Measurements from ENCODE around the gene SRGN.
"Not testable (repeated sequence)": the region's sequence is repeated elsewhere in the genome, so short reads cannot be mapped to it uniquely, and the experiment has no call there.

The SRGN gene, protein sequence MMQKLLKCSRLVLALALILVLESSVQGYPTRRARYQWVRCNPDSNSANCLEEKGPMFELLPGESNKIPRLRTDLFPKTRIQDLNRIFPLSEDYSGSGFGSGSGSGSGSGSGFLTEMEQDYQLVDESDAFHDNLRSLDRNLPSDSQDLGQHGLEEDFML

DNA sequence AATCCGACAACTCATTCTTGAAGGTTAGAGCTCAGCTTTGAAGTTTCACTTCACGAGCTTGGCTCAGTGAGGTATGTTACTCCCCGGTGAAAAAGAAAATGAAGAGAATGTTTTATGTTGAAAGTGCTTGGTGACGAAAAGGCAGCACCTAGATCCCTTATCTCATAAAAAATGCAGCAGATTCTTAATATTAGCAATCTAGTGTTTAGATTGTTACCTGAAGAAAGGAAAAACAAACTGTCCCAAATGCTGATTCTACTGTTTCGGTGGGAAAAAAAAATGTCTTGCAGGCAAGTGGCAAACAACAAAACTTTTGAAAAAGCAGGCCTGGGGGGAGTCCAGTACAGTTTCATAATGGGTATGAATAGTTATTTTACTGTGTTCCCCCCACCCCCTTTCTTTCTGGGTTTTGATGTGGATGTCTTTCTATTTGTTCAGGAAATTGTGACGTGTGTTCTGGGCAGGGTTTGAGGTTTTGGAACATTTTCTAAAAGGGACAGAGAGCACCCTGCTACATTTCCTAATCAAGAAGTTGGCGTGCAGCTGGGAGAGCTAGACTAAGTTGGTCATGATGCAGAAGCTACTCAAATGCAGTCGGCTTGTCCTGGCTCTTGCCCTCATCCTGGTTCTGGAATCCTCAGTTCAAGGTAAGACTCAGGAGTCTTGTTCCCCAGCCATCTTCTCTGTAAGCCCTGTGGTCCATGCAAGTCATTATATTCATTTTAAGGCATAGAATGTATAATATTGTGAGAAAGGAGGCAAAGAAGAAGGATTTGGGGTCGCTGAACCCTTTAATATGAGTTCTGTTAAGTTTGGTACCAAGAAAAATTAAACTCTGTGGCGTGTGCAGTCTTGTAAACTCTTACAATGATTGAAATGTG is at the start of gene SRGN:
TSS of gene SRGN (plus strand) at position 514 of the 881 bp plus-strand sequence. CDS start at position 569, 55 bp downstream.
- no peak for DNase-seq (ENCODE audit: low read depth, low spot score)

DNA sequence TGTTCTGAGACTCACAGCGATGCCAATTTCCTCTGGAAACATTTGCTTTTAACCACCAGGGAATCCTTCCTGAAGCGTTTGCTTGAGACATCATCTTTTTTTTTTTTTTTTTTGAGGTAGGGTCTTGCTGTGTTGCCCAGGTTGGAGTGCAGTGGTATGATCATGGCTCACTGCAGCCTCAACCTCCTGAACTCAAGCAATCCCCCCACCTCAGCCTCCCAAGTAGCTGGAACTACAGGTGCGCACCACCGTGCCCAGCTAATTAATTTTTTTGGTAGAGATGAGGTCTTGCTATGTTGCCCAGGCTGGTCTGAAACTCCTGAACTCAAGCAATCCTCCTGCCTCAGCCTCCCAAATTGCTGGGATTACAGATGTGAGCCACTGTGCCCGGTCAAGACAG is 47.0 kb upstream of the SRGN start:
- not testable (repeated sequence) for DNase-seq (ENCODE audit: low read depth, low spot score)

DNA sequence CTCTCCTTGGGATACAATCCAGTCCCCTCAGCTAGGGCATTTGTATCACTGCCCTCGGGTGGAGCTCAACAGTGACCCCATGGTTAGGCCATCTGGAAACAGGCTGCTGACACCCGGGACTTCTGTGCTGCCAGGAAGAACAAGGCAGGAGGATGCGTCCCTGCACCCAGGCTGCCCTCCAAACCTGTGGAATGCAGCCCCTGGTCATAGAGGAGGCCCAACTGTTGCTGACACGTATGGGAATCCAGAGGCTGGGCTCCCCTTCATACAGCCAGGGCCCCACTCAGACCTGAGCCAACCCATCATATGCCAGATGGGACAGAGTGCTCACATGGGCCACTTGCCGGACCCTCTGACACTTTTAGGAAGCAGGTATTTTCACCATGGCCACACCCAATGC is 45.5 kb upstream of the SRGN start:
- DNase-seq (ENCODE audit: low read depth, low spot score): no peak

DNA sequence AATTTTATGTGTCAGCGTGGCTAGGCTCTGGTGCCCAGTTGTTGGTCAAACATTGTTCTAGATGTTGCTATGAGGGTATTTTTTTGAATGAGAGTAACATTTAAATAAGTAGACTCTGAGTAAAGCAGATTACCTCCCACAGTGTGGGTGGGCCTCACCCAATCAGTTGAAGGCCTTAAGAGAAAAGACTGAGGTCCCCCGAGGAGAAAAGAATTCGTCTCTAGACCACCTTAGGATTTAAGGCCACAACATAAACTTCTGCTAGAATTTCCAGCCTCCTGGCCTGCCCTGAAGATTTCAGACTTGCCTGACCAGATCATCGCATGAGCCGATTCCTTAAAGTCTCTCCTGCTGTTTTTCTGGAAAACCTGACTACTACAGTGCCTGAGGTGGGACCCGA is 45.1 kb upstream of the SRGN start:
- no peak for DNase-seq (ENCODE audit: low read depth, low spot score)

DNA sequence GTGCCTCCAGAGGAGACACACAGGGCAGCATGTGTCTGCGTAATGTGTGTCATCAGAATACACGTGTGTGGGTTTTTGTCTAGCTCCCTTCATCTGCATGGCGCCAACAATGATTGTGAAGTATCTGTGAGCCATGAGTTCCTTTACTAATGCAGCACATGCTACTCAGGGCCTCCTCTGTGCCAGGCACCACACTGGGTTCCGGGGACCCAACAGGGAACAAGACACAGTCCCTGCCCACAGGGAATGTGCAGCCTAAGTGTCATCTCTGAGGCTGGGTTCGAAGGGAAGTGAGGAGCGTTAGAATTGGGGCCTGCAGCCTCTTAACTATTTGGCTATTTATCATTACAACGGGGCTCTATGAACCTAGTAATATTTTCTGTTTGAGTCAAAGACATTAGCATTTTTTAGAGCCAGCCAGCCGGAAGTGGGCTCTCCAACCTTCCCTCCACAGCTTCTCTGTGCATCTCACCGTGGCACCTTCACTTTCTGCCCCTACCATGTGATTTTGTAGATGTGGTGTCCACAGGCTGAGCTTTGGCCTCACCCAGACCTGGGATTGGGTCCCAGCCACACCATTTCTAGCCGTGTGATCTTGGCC is 43.9 kb upstream of the SRGN start:
- no peak for DNase-seq (ENCODE audit: low read depth, low spot score)

DNA sequence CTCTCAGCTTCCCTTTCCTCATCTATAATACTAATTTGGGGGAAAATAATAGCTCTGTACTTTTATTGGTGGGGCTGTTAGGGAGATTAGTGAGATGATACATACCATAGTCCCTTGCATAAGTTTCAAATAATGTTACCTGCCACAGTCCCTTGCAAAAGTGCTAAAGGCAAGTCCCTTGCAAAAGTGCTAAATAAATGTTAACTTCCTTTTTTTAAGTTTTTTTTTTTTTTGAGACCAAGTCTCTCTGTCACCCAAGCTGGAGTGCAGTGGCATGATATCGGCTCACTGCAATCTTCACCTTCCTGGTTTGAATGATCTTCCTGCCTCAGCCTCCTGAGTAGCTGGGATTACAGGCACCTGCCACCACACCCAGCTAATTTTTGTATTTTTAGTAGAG is 43.4 kb upstream of the SRGN start:
- no peak for DNase-seq (ENCODE audit: low read depth, low spot score)

GRCh38 chr10:69045441-69046300 is 42.2 kb upstream of the SRGN start:
- no peak for DNase-seq (ENCODE audit: low read depth, low spot score)

- DNase-seq (ENCODE audit: low read depth, low spot score): no peak
Observed at GRCh38 chr10:69047111-69047832, 40.6 kb upstream of the SRGN start.

DNA sequence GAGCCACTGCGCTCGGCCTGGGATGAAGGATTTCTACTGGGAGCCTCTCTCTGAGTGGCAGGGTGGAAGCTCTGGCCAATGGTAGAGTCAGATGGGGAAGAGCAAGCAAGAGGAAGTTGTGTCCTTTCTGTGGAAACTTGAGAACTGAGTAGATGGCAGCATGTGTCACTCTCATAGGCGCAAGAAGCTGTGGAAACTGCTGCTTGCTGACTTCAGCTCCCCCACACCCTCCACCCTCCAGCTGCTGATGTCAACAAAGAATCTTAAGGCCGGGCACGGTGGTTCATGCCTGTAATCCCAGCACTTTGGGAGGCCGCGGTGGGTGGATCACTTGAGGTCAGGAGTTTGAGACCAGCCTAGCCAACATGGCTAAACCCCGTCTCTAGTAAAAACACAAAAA is 39.8 kb upstream of the SRGN start:
- DNase-seq (ENCODE audit: low read depth, low spot score): no peak

- no peak for DNase-seq (ENCODE audit: low read depth, low spot score)
Observed at GRCh38 chr10:69049566-69049961, 38.3 kb upstream of the SRGN start.

GRCh38 chr10:69051303-69051702 is 36.6 kb upstream of the SRGN start:
- DNase-seq (ENCODE audit: low read depth, low spot score): no peak

- no peak for DNase-seq (ENCODE audit: low read depth, low spot score)
Observed at GRCh38 chr10:69051710-69052487, 36.0 kb upstream of the SRGN start.

- DNase-seq (ENCODE audit: low read depth, low spot score): no peak
Observed at GRCh38 chr10:69052736-69053135, 35.2 kb upstream of the SRGN start.

- DNase-seq (ENCODE audit: low read depth, low spot score): no peak
Observed at GRCh38 chr10:69055241-69055640, 32.7 kb upstream of the SRGN start.

- DNase-seq (ENCODE audit: low read depth, low spot score): no peak
Observed at GRCh38 chr10:69056129-69056528, 31.8 kb upstream of the SRGN start.

GRCh38 chr10:69056536-69057260 is 31.2 kb upstream of the SRGN start:
- DNase-seq (ENCODE audit: low read depth, low spot score): no peak

GRCh38 chr10:69057261-69057950 is 30.5 kb upstream of the SRGN start:
- DNase-seq (ENCODE audit: low read depth, low spot score): no peak

- DNase-seq (ENCODE audit: low read depth, low spot score): peak; percentile 32
Observed at GRCh38 chr10:69057951-69058297, 30.0 kb upstream of the SRGN start.

DNA sequence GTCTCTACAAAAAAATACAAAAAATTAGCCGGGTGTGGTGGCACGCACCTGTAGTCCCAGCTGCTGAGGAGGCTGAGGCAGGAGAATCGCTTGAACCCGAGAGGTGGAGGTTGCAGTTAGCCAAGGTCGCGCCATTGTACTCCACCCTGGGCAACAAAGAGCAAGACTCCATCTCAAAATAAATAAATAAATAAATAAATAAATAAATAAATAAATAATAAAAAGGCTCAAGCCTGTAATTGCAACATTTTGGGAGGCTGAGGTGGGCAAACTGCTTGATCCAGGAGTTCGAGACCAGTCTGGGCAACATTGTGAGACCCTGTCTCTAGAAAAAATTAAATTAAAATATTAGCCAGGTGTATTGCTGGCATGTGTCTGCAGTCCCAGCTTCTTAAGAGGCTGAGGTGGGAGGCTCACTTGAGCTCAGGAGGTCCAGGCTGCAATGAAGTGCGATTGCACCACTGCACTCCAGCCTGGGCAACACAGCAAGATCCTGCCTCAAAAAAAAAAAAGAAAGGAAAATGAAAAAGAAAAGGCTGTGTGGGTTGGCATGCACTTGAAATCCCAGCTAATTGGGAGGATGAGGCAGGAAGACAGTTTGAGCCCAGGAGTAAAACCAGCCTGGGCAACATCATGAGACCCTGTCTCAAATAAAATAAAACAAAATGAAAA is 27.6 kb upstream of the SRGN start:
- no peak for DNase-seq (ENCODE audit: low read depth, low spot score)
